ENCODE data around the gene FOXO6. TPM values are rescaled to one million over a fixed set of nuclear protein-coding genes. Genes with fewer than 3 reads are reported as not detected.

FOXO6 gene
- total RNA-seq, 1 donor from 2014 or later, result 5.7 TPM

DNA sequence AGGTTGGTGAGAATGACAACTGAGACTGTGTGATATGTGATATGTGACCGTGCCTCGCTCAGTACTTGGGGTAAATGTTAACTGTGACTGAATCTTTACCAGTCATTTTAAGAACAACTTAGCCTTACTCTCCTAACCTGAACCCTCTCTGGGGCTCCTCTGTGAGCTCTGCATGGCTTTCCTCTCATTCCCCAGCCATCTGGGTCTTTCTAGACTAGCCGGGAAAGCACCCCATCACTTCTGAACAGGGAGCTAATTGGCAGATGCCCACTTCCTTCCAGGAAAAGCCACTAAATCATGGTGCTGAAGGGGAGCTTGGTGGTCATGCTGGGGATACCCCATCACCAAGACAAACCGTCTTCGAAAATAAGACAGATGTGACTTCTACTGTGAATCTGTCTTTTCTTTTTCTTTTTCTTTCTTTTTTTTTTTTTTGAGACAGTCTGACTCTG, 16.5 kb upstream of the FOXO6 start:
- no peak overlapping the region for H3K27ac ChIP-seq
- intact Hi-C loops (cut with DNase I), result no loop called here

DNA sequence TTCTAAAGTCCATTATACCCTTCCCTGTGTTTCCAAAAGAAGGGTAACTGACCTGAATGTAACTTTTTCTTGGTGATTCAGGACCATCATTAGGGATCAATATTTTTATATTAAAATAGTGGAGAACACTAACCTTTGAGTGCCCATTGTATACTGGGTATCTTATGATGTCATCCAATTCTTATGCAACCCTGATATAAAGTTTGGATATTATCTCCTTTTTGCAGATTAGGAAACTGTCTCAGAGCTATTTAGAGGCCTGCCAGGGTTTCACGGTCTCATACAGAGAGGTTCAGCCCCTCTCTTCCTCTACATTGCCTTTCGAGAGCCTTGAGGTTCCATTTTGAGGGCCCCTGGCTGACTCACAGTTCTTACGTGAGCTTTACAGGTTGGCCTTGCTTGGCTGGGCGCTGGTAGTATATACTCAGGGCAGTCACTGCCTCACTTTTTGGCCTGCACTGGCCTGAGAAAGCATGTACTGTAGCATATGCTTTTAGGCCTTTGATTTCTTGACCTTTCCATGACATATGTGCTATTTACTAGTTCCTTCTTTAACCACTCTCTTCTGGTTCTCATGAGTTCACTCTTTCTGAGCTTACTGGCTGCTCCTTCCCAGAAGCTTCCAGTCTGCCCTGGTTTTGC, 15.7 kb upstream of the FOXO6 start:
- Histone ChIP-seq H3K36me3 (no peaks in the 10 kb centered on the region), H3K27me3 (no peaks in the 10 kb centered on the region), H3K4me1 (no peaks in the 10 kb centered on the region), H3K9me3 (no peaks in the 10 kb centered on the region), H3K27ac (no peak overlapping the region), H3K4me3 (no peak overlapping the region)
- intact Hi-C loops (cut with DNase I), result no loop called here
- TF ChIP-seq CTCF (IDR thresholded peaks at IDR 0.05), result no peak
- peak in 1 of 2 donors; percentile 31 for DNase-seq (ENCODE audit: low spot score in 2 of 2)

More for the DNA sequence above, 16.5 kb upstream of the FOXO6 start:
- no peaks in the 10 kb centered on the region for H3K4me1 ChIP-seq
- DNase-seq (ENCODE audit: low spot score in 2 of 2), result peak in 1 of 2 donors; percentile 25
- H3K36me3 ChIP-seq, result no peaks in the 10 kb centered on the region
- H3K9me3 ChIP-seq, result no peaks in the 10 kb centered on the region
- no peaks in the 10 kb centered on the region for H3K27me3 ChIP-seq
- TF ChIP-seq CTCF (IDR thresholded peaks at IDR 0.05), result no peak
- no peak overlapping the region for H3K4me3 ChIP-seq

- H3K9me3 ChIP-seq, result no peaks in the 10 kb centered on the region
- DNase-seq (ENCODE audit: low spot score in 2 of 2), result peak in 1 of 2 donors; percentile 3
- intact Hi-C loops (cut with DNase I), result no loop called here
- no peaks in the 10 kb centered on the region for H3K27me3 ChIP-seq
- no peaks in the 10 kb centered on the region for H3K36me3 ChIP-seq
- no peak overlapping the region for H3K4me3 ChIP-seq
- TF ChIP-seq CTCF (IDR thresholded peaks at IDR 0.05), result no peak
- H3K27ac ChIP-seq, result no peak overlapping the region
- H3K4me1 ChIP-seq, result no peaks in the 10 kb centered on the region
These were observed 14.0 kb upstream of the FOXO6 start for GRCh38 chr1:41347276-41347675.

DNA sequence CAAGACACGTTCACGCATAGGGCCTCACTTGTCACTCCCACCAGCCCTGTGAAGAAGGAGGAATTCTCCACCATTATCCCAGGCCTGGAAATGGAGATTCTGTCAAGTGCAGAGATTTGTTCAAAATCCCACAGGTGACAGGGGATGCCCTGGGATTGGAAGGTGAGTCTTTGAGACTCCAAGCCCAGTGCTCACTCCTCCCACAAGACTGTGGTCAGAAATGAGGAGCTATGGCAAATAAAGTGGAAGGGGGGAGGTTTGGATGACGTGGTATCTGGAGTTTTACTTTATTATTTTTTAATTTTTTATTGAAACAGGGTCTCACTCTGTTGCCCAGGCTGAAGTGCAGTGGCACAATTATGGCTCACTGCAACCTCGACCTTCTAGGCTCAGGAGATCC, 12.8 kb upstream of the FOXO6 start:
- H3K36me3 ChIP-seq, result no peaks in the 10 kb centered on the region
- no peaks in the 10 kb centered on the region for H3K9me3 ChIP-seq
- H3K27me3 ChIP-seq, result no peaks in the 10 kb centered on the region
- no peak overlapping the region for H3K4me3 ChIP-seq
- intact Hi-C loops (cut with DNase I), result no loop called here
- H3K4me1 ChIP-seq, result no peaks in the 10 kb centered on the region
- H3K27ac ChIP-seq, result no peak overlapping the region
- no peak for TF ChIP-seq CTCF (IDR thresholded peaks at IDR 0.05)
- DNase-seq (ENCODE audit: low spot score in 2 of 2), result peak in 1 of 2 donors; percentile 11

DNA sequence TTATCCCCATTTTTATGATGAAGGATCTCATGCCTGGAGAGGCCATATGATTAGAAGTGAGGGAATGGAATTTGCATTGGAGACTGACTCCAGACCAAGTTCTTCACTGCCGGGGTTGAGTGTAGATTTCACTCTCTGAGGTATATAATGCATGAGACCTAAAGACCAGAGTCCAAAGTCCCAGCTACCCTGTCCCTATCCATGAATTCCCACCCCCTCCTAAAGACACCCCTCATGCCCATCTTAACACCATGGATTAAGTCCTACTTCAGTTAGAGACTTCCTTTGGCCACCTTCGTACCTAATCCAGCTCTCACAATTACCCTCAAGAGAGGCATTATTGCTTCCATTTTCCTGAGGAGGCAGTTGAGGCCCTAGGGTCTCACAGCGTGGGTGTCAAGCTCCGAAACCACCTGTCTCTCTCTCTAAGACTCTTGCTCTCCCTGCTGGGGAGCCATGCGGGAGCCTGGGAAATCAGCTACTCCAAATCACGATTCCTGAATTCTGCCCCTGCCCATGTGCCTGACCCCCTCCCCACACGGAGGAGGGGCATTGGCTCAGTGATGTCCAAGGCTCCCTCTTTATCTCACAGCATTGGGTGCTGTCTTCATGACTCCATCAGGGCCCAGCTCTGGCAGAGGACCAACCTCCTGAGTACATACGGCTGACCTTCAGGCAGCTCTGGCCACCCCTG, 11.7 kb upstream of the FOXO6 start:
- no peak overlapping the region for H3K4me3 ChIP-seq
- no peaks in the 10 kb centered on the region for H3K36me3 ChIP-seq
- H3K27me3 ChIP-seq, result no peaks in the 10 kb centered on the region
- DNase-seq (ENCODE audit: low spot score in 2 of 2), result peak in 1 of 2 donors; percentile 38
- H3K9me3 ChIP-seq, result no peaks in the 10 kb centered on the region
- intact Hi-C loops (cut with DNase I), result loop anchor here (5.0 kb wide), 2 partner anchors 32 to 38 kb away; no protein-coding TSS in a partner anchor
- no peaks in the 10 kb centered on the region for H3K4me1 ChIP-seq
- TF ChIP-seq CTCF (IDR thresholded peaks at IDR 0.05), result no peak
- no peak overlapping the region for H3K27ac ChIP-seq
